Fibroblast of lung (primary cell): ENCODE data around the gene MPP2.

Experiments
- CTCF ChIP-seq, 2 donors: IDR thresholded peaks in 1 of 2; conservative IDR thresholded peaks in 1 of 2; 1 replicate in 1 of 2; 2 replicates in 1 of 2; pipeline ENCODE4 v1.5.1; 2011 to 2012; ENCODE audit warnings: low read length in 2 of 2, control low read depth in 1 of 2, inconsistent platforms in 1 of 2, low read depth in 1 of 2, mild to moderate bottlenecking in 1 of 2
- EZH2 ChIP-seq: IDR thresholded peaks from 2 replicates; pipeline ENCODE4 v1.5.1; 2012; ENCODE audit warnings: low read length, control low read depth, mild to moderate bottlenecking; ENCODE audit errors: missing control alignments

- TF ChIP-seq CTCF (conservative IDR thresholded peaks at IDR 0.05 in 1 of 2, IDR thresholded peaks at IDR 0.05 in 1 of 2; ENCODE audit: low read depth in 1 of 2, low read length in 2 of 2) (no peak), EZH2 (no peak)
Measured at GRCh38 chr17:43860077-43860725, 47.1 kb downstream of the MPP2 start.
